Left hindlimb (tissue), 1 donor: ENCODE data around the gene NFIC.
A peak's percentile ranks its signal among the peaks of the same experiment; 100 is the strongest.
"Not testable (repeated sequence)": the region's sequence is repeated elsewhere in the genome, so short reads cannot be mapped to it uniquely, and the experiment has no call there.

Experiments used
- DNase-seq: peaks from one replicate; pipeline ENCODE4 v3.0.0-alpha.2; 2018

Gene NFIC

DNA sequence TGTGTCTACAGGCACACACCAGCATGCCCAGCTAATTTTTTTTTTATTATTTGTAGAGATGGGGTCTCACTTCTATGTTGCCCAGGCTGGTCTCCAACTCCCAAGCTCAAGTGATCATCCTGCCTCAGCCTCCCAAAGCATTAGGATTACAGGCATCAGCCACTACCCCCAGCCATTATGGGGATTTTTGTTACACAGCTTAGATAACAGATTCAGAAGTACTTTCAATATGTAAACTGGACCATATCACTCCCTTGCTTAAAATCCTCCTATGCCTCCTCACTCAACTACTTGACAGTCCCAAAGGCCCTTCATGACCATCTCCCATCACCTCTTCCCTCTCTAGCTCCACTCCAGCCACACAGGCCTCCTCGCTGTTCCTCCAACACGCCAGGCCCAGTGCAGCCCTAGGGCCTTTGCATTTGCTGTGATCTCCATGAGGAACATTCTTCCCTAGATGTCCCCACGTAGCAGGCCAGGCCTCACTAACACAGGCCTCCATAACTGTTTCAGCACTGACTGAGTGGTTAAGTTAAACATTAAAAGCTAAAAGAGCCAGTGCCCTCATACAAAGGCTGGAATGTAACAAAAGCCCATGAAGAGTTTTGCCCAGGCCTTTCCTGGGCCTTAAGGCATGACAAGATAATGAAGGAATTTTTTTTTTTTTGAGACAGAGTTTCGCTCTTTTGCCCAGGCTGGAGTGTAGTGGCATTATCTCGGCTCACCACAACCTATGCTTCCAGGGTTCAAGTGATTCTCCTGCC is 131.6 kb downstream of the NFIC start:
- DNase-seq, result no peak

DNA sequence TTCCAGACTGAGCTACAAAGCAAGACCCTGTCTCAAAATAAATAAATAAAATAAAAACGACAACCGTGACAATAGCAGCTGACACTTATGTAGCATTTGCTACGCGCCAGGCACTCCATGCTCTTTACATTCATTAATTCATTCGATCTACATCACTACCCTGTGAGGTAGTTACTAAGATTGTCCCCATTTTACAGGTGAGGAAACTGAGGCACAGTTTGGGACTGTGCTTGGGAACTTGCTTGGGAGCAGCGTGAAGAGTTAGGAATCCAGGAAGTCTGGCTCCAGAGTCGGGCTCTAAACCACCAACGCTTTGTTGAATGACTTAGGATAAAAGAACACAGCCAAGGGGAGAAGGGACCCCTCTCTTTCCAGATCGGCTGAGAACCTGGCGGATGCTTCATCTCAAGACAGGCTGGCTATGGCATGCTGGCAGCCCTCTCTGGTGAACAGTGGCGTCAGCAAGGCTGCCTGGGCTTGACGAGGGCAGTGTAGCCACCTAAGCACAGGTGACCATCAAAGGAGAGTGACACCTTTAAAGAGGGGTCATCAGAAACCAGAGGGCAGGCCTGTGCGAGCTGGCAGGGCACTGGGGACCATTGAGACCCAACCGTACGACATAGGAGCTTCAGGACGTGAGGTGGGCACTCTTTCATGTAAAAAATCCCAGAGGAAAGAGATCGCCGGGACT is 133.5 kb downstream of the NFIC start:
- DNase-seq, result no peak

DNA sequence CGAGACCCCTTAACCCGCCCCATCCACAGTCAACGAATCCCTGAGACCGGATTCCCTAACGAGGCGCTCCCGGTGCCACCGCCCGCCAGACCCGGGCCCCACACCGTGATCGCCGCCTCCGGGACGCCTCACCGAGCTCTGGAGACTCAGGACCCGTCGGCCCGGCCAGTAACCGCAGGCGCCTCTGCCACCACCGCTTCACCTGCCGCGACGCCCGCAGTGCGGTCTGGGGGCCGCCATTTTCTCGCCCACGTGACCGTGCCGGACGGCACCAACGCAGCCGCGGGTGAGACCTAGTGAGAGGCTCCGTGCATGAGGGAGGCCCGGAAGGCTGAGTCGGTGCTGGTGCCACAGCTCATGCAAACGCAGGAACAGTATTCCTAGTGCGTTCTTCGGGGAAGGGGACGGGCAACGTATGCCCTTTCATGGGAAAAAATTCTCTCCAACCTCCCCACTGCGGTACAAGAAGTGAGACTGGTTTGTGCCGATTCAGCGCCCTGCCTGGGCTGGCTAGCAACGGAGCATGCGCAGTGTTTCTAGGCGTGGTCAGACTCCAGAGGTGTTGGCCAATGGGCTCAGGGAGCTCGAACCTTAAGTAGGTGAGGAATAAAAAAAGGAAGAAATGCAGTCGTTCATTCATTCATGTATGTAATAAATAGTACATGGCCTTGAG is 134.2 kb downstream of the NFIC start, which contains the start of gene DOHH:
DOHH (minus strand) TSS at position 246 of the 673 bp plus-strand sequence. CDS start 3,860 bp downstream, outside the sequence.
- peak; percentile 96 for DNase-seq

DNA sequence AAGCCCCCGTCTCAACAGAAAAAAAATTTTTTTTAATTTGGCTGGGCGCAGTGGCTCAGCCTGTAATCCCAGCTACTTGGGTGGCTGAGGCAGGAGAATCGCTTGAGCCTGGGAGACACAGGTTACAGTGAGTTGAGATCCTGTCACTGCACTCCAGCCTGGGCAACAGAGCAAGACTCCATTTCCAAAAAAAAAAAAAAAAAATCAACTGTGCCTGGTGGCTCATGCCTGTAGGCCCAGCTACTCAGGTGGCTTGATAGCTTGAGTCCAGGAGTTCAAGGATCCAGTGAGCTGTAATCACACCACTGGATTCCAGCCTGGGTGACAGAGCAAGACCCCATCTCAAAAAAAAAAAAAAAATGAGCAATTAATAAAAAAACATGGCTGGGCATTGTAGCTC is 135.4 kb downstream of the NFIC start:
- DNase-seq, result no peak

- no peak for DNase-seq
Measured at GRCh38 chr19:3503036-3503572, 136.7 kb downstream of the NFIC start.

GRCh38 chr19:3504735-3505134 is 138.4 kb downstream of the NFIC start:
- DNase-seq, result no peak

GRCh38 chr19:3505598-3506383 is 139.4 kb downstream of the NFIC start, which contains the start of gene FZR1:
TSS of gene FZR1 (plus strand) at chr19:3506311. CDS start at chr19:3522990, 16,679 bp downstream.
- DNase-seq, result peak; percentile 99

DNA sequence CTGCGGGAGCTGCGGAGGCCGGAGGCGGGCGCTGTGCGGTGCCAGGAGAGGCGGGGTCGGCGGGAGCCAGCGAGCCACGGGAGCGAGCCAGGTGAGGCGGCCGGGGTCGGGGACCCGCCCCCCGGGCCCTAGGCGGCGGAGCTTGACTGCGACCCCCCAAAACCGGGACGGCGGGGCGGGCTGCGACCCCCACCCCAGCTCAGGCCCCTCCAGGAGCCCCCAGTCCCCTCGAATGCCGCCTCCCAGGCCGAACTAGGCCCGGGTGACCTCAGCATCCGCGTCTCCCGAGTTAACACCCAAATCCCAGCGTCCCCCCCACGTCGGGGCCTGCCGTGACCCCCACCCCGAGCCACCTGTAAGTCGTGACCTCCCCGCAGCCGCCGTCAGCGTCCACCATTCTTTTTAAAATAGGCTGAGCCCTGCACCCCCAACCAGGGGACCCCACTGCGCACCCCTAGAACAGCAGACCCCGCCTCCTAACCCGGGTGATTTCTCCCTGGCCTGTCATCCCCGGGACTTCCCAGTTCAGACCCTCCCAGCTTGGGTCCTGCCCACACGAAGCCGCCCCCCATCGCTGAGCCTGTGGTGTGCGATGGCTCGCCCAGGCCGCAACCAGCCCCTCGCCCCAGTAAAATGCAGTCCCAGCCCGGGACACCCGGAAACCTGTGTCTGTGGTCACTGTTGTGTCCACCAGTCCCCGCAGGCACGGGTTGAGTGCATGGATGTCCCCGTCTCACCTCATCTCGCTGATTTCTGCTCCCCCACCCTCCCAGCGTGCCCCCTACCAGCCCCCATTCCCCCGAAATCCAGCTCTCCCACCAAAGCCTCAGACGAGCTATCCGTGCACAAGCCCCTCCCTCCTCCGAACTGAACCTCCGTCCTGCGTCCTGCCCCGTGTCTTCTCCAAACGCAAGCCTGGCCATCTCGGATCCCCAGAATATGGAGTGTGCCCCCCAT is 140.3 kb downstream of the NFIC start:
- peak; percentile 59 for DNase-seq

GRCh38 chr19:3507371-3508120 is 141.2 kb downstream of the NFIC start:
- DNase-seq, result no peak

DNA sequence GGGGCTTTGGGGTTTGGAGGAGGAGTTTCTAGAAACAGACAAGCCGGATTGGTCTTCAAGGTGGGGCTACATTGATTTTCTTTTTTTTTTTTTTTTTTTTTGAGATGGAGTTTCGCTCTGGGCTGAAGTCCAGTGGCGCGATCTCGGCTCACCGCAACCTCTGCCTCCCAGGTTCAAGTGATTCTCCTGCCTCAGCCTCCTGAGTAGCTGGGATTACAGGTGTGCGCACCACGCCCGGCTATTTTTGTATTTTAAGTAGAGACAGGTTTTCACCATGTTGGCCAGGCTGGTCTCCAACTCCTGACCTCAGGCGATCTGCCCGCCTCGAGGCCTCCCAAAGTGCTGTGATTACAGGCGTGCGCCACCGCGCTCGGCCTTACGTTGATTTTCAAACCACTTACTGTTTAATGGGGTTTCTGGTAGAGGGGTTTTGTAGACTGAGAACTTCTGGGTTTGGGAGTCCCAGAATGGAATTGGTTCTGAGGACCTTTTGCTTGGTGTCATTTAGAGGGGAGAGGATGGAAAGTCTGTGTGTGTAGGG is 141.8 kb downstream of the NFIC start:
- not testable (repeated sequence) for DNase-seq

DNA sequence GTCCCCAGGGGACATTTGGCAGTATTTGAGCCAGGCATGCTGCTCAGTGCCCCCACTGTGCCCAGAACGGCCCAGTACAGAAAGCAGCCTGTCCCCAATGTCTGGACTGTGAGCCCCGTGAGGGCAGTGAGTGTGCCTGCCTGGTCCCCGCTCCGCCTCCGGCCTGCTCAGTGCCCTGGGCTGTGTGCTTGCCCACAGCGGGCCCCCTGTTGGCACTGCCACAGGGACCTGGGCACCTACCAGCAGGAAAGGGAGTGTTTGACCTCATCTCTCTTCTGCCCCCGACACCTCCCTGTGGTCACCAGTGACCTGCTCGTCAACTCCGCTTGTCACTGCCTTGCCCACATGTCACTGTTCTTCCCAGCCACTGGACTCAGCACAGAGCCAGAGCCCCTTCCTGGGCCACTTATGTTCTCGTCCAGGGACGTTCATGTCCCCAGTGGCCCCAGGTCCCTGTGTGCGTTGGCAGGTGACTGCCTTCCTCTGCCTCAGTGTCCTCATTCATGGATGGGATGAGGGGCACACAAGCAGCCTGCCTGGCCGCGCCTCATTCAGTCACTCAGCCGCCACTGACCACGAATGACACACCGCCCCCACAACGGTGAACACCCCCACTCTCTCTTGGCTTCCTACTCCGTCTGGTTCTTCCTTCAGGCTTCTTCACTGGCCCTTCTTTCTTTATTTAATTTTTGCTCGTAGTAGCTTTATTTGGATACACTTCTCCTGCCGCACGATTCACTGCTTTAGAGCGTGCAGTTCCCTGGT is 142.6 kb downstream of the NFIC start:
- DNase-seq, result no peak

DNA sequence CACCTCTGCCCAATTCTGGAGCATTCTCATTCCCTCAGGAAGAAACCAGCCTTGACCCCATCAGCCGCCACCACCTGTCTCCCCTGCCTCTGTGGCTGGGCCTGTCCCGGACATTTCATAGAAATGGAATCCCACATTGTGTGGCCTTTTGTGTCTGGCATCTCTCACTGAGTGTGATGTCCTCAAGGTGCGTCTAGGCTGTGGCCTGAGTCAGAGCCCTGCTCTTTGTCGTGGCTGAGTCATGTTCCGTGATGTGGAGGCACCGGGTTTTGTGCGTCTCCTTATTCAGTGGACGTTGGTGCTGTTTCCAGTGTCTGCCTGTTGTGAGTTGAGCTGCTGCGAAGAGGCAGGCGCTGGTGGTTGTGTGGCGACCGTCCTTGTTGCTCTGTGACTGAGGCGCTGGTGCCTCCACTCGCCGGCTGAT is 143.2 kb downstream of the NFIC start:
- no peak for DNase-seq

GRCh38 chr19:3510727-3511126 is 144.3 kb downstream of the NFIC start:
- DNase-seq, result no peak

- DNase-seq, result no peak
Measured at GRCh38 chr19:3511506-3512251, 145.3 kb downstream of the NFIC start.

DNA sequence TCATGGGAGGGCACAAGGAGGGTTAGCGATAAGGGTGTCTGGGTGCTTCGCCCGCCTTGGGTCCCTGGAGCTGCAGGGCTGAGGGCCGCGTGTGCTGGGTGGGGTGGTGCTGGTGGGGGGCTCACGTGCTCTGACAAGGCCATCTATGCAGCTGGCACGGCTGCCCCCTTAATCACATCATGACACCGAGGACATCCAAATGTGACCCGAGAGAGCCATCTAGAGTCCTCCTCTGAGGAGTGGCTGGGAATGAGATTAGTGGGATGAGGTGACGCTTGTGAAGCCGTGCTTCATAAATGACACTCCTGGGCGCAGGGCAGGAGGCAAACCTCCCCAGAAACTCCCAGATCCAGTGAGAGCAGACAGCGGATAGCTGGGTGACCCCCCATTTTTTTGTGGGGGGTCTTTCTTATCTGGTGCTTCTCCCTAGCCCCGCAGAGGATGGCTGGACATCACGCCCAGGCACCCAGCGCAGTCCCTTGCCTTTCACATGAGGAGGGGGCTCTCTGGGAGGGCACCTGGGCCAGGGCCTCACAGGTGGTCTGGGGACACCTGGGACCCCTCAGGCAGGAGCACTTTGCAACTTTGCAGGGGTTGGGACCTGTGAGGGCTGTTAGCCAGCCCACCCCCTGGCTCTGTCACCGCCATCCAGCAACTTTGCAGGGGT is 146.3 kb downstream of the NFIC start:
- DNase-seq, result no peak

- DNase-seq, result no peak
Measured at GRCh38 chr19:3513229-3514140, 147.1 kb downstream of the NFIC start.

- no peak for DNase-seq
Measured at GRCh38 chr19:3514930-3515329, 148.5 kb downstream of the NFIC start.
